ENCODE results near the gene TTC39A.
A peak's percentile ranks its signal among the peaks of the same experiment; 100 is the strongest.

Gene TTC39A

GRCh38 chr1:51296383-51297357, 33.7 kb downstream of the TTC39A start:
- peak; percentile 87 for DNase-seq

GRCh38 chr1:51295926-51296325, 34.4 kb downstream of the TTC39A start:
- no peak for DNase-seq

- no peak for DNase-seq
Observed at GRCh38 chr1:51294566-51295184, 35.7 kb downstream of the TTC39A start.

GRCh38 chr1:51293898-51294515, 36.4 kb downstream of the TTC39A start:
- DNase-seq: no peak

- no peak for DNase-seq
Observed at GRCh38 chr1:51290489-51290847, 39.9 kb downstream of the TTC39A start.

GRCh38 chr1:51289676-51290488, 40.5 kb downstream of the TTC39A start:
- no peak for DNase-seq

GRCh38 chr1:51288578-51288977, 41.8 kb downstream of the TTC39A start:
- DNase-seq: no peak

GRCh38 chr1:51287966-51288365, 42.4 kb downstream of the TTC39A start:
- DNase-seq: no peak

GRCh38 chr1:51285055-51285454, 45.3 kb downstream of the TTC39A start:
- DNase-seq: peak; percentile 73

- peak; percentile 30 for DNase-seq
Observed at GRCh38 chr1:51284487-51284954, 45.8 kb downstream of the TTC39A start.

GRCh38 chr1:51283979-51284378, 46.4 kb downstream of the TTC39A start:
- peak; percentile 34 for DNase-seq

- peak; percentile 49 for DNase-seq
Observed at GRCh38 chr1:51282605-51283004, 47.8 kb downstream of the TTC39A start.

- DNase-seq: no peak
Observed at GRCh38 chr1:51281807-51282206, 48.6 kb downstream of the TTC39A start.

GRCh38 chr1:51280321-51280978, 49.9 kb downstream of the TTC39A start:
- DNase-seq: no peak

- DNase-seq: no peak
Observed at GRCh38 chr1:51276286-51276685, 54.1 kb downstream of the TTC39A start.

- no peak for DNase-seq
Observed at GRCh38 chr1:51274676-51275075, 55.7 kb downstream of the TTC39A start.

GRCh38 chr1:51272916-51273315, 57.4 kb downstream of the TTC39A start:
- no peak for DNase-seq

GRCh38 chr1:51270751-51271150, 59.6 kb downstream of the TTC39A start:
- no peak for DNase-seq

GRCh38 chr1:51268634-51269033, 61.7 kb downstream of the TTC39A start:
- DNase-seq: no peak

GRCh38 chr1:51266791-51267190, 63.6 kb downstream of the TTC39A start:
- DNase-seq: no peak

- no peak for DNase-seq
Observed at GRCh38 chr1:51266181-51266580, 64.2 kb downstream of the TTC39A start.

GRCh38 chr1:51265618-51266017, 64.7 kb downstream of the TTC39A start:
- DNase-seq: no peak

All from activated CD4-positive, alpha-beta T cell treated with anti-CD3 and anti-CD28 coated beads, Interleukin-10, Interleukin-2, amounts not matched to agents 100 ng/mL and 50 ng/mL, durations not matched to agents 16 hours and 8 hours (primary cell).